Natural killer cell treated with Interleukin-12 subunit alpha and Interleukin-12 subunit beta and Interleukin-15 and Interleukin-18, amount 100 ng/mL, for 72 hours (primary cell): ENCODE measurements around the gene RPS6KA4. TPM values are rescaled to one million over a fixed set of nuclear protein-coding genes. Genes with fewer than 3 reads are reported as not detected.

Experiments used
- ATAC-seq, 2 donors: fragments of 150-1000 bp; cut with Tn5 transposase in 1 of 2; sonication (Bioruptor Pico), chemical (Tn5 transposase) in 1 of 2; 2 replicates each; pipeline ENCODE4 v1.10.0; 2021
- DNase-seq: peaks from one replicate; pipeline ENCODE4 v3.0.0; 2022; ENCODE audit warnings: low spot score
- H3K27ac Mint-ChIP-seq, 2 donors: 1 replicate in 1 of 2; 2 replicates in 1 of 2; pipeline ENCODE4 v1.8.0; 2022; ENCODE audit warnings: mixed read lengths in 2 of 2, mild to moderate bottlenecking in 1 of 2, moderate library complexity in 1 of 2
- H3K27me3 Mint-ChIP-seq, 2 donors: 1 replicate in 1 of 2; 2 replicates in 1 of 2; pipeline ENCODE4 v1.8.0; 2022; ENCODE audit warnings: mixed read lengths in 2 of 2
- H3K36me3 Mint-ChIP-seq: one replicate; pipeline ENCODE4 v1.8.0; 2022; ENCODE audit warnings: mixed read lengths
- H3K4me1 Mint-ChIP-seq, 2 donors: 1 replicate in 1 of 2; 2 replicates in 1 of 2; pipeline ENCODE4 v1.8.0; 2022; ENCODE audit warnings: low read depth in 2 of 2, mixed read lengths in 2 of 2, mild to moderate bottlenecking in 1 of 2
- H3K4me3 Mint-ChIP-seq: one replicate; pipeline ENCODE4 v1.8.0; 2022; ENCODE audit warnings: mixed read lengths
- H3K9me3 Mint-ChIP-seq: 2 replicates; pipeline ENCODE4 v1.8.0; 2022; ENCODE audit warnings: mixed read lengths
- total RNA-seq, 2 donors: library from RNA; stranded (reverse); gene quantifications; one replicate each; pipeline ENCODE4 v1.2.3, GENCODE V29; 2022

RPS6KA4 gene
- total RNA-seq, 2 donors from 2014 or later = 20.7 to 29.5 TPM

GRCh38 chr11:64385945-64386704, 27.2 kb downstream of the RPS6KA4 start:
- Mint-ChIP-seq H3K27me3 (peaks cover 0 to 9% of the 10 kb centered on the region in 2 donors), H3K4me1 (peaks cover 16 to 27% of the 10 kb centered on the region in 2 donors), H3K4me3 (no peak overlapping the region), H3K27ac (no peak overlapping the region), H3K9me3 (peaks cover 6% of the 10 kb centered on the region), H3K36me3 (peaks cover 9% of the 10 kb centered on the region)
- DNase-seq (no peak), ATAC-seq (peak in 1 of 2 donors; percentile 64)

- Mint-ChIP-seq H3K4me3 (no peak overlapping the region), H3K36me3 (peaks cover 9% of the 10 kb centered on the region), H3K27me3 (peaks cover 0 to 6% of the 10 kb centered on the region in 2 donors), H3K4me1 (peaks cover 21 to 27% of the 10 kb centered on the region in 2 donors), H3K9me3 (peaks cover 6% of the 10 kb centered on the region), H3K27ac (no peak overlapping the region)
- no peak for DNase-seq
- ATAC-seq = no peak
Measured at GRCh38 chr11:64387916-64388315, 29.0 kb downstream of the RPS6KA4 start.

GRCh38 chr11:64388894-64389293, 29.9 kb downstream of the RPS6KA4 start:
- Mint-ChIP-seq H3K27me3 (peaks cover 0 to 6% of the 10 kb centered on the region in 2 donors), H3K4me1 (peaks cover 21 to 27% of the 10 kb centered on the region in 2 donors), H3K4me3 (no peak overlapping the region), H3K36me3 (peaks cover 9% of the 10 kb centered on the region), H3K27ac (no peak overlapping the region), H3K9me3 (peaks cover 6% of the 10 kb centered on the region)
- ATAC-seq (no peak), DNase-seq (no peak)

GRCh38 chr11:64389851-64390250, 30.9 kb downstream of the RPS6KA4 start:
- DNase-seq (no peak), ATAC-seq (no peak)
- peaks cover 0 to 6% of the 10 kb centered on the region in 2 donors for H3K27me3 Mint-ChIP-seq
- peaks cover 6% of the 10 kb centered on the region for H3K9me3 Mint-ChIP-seq
- H3K4me3 Mint-ChIP-seq = no peak overlapping the region
- peak overlapping the region in 1 of 2 donors; percentile 65 for H3K27ac Mint-ChIP-seq
- H3K36me3 Mint-ChIP-seq = peaks cover 9% of the 10 kb centered on the region
- peaks cover 21 to 27% of the 10 kb centered on the region in 2 donors for H3K4me1 Mint-ChIP-seq

GRCh38 chr11:64390558-64390957, 31.6 kb downstream of the RPS6KA4 start:
- ATAC-seq (no peak), DNase-seq (no peak)
- Mint-ChIP-seq H3K4me3 (peak overlapping the region; percentile 36), H3K27ac (peak overlapping the region in 1 of 2 donors; percentile 65), H3K27me3 (peaks cover 0 to 6% of the 10 kb centered on the region in 2 donors), H3K36me3 (peaks cover 9% of the 10 kb centered on the region), H3K4me1 (peaks cover 21 to 26% of the 10 kb centered on the region in 2 donors), H3K9me3 (peaks cover 6% of the 10 kb centered on the region)

GRCh38 chr11:64391839-64392238, 32.9 kb downstream of the RPS6KA4 start:
- H3K27ac Mint-ChIP-seq = no peak overlapping the region
- H3K4me3 Mint-ChIP-seq = no peak overlapping the region
- ATAC-seq = no peak
- peaks cover 15 to 16% of the 10 kb centered on the region in 2 donors for H3K4me1 Mint-ChIP-seq
- no peak for DNase-seq
- peaks cover 9% of the 10 kb centered on the region for H3K36me3 Mint-ChIP-seq
- H3K9me3 Mint-ChIP-seq = peaks cover 6% of the 10 kb centered on the region
- peaks cover 0 to 6% of the 10 kb centered on the region in 2 donors for H3K27me3 Mint-ChIP-seq

GRCh38 chr11:64395545-64396078, 36.6 kb downstream of the RPS6KA4 start:
- peaks cover under 1% of the 10 kb centered on the region for H3K9me3 Mint-ChIP-seq
- no peak overlapping the region for H3K4me3 Mint-ChIP-seq
- no peak overlapping the region for H3K27ac Mint-ChIP-seq
- DNase-seq (no peak), ATAC-seq (no peak)
- H3K4me1 Mint-ChIP-seq = peaks cover 3 to 8% of the 10 kb centered on the region in 2 donors
- peaks cover 1% of the 10 kb centered on the region for H3K36me3 Mint-ChIP-seq
- no peaks in the 10 kb centered on the region for H3K27me3 Mint-ChIP-seq

GRCh38 chr11:64396079-64396591, 37.2 kb downstream of the RPS6KA4 start:
- H3K9me3 Mint-ChIP-seq = no peaks in the 10 kb centered on the region
- H3K27ac Mint-ChIP-seq = no peak overlapping the region
- ATAC-seq (no peak), DNase-seq (no peak)
- peaks cover 0 to 5% of the 10 kb centered on the region in 2 donors for H3K4me1 Mint-ChIP-seq
- H3K27me3 Mint-ChIP-seq = no peaks in the 10 kb centered on the region
- H3K4me3 Mint-ChIP-seq = no peak overlapping the region
- no peaks in the 10 kb centered on the region for H3K36me3 Mint-ChIP-seq

- Mint-ChIP-seq H3K4me1 (no peaks in the 10 kb centered on the region), H3K27me3 (peaks cover 5 to 12% of the 10 kb centered on the region in 2 donors), H3K36me3 (no peaks in the 10 kb centered on the region), H3K27ac (no peak overlapping the region), H3K4me3 (no peak overlapping the region), H3K9me3 (no peaks in the 10 kb centered on the region)
- DNase-seq (no peak), ATAC-seq (no peak)
Measured at GRCh38 chr11:64400102-64400501, 41.1 kb downstream of the RPS6KA4 start.

- no peak overlapping the region for H3K4me3 Mint-ChIP-seq
Measured at GRCh38 chr11:64400667-64401066, 41.7 kb downstream of the RPS6KA4 start.

GRCh38 chr11:64401775-64402174, 42.8 kb downstream of the RPS6KA4 start:
- Mint-ChIP-seq H3K4me1 (no peaks in the 10 kb centered on the region), H3K4me3 (no peak overlapping the region), H3K27ac (no peak overlapping the region), H3K9me3 (no peaks in the 10 kb centered on the region), H3K36me3 (no peaks in the 10 kb centered on the region), H3K27me3 (peaks cover 5 to 12% of the 10 kb centered on the region in 2 donors)
- no peak for DNase-seq
- ATAC-seq = no peak

More at GRCh38 chr11:64400667-64401066, 41.7 kb downstream of the RPS6KA4 start:
- no peak overlapping the region for H3K27ac Mint-ChIP-seq
- ATAC-seq (no peak), DNase-seq (no peak)
- no peaks in the 10 kb centered on the region for H3K36me3 Mint-ChIP-seq
- no peaks in the 10 kb centered on the region for H3K9me3 Mint-ChIP-seq
- H3K27me3 Mint-ChIP-seq = peaks cover 5 to 12% of the 10 kb centered on the region in 2 donors
- no peaks in the 10 kb centered on the region for H3K4me1 Mint-ChIP-seq

GRCh38 chr11:64403106-64403505, 44.1 kb downstream of the RPS6KA4 start:
- H3K27me3 Mint-ChIP-seq = peaks cover 5 to 12% of the 10 kb centered on the region in 2 donors
- H3K4me3 Mint-ChIP-seq = no peak overlapping the region
- H3K9me3 Mint-ChIP-seq = no peaks in the 10 kb centered on the region
- DNase-seq (no peak), ATAC-seq (no peak)
- H3K27ac Mint-ChIP-seq = no peak overlapping the region
- H3K4me1 Mint-ChIP-seq = no peaks in the 10 kb centered on the region
- H3K36me3 Mint-ChIP-seq = no peaks in the 10 kb centered on the region

- no peak overlapping the region for H3K27ac Mint-ChIP-seq
- peaks cover 8 to 19% of the 10 kb centered on the region in 2 donors for H3K27me3 Mint-ChIP-seq
- ATAC-seq = no peak
- no peaks in the 10 kb centered on the region for H3K4me1 Mint-ChIP-seq
- no peaks in the 10 kb centered on the region for H3K36me3 Mint-ChIP-seq
- H3K4me3 Mint-ChIP-seq = no peak overlapping the region
- DNase-seq = no peak
- H3K9me3 Mint-ChIP-seq = no peaks in the 10 kb centered on the region
Measured at GRCh38 chr11:64406221-64406946, 47.4 kb downstream of the RPS6KA4 start.

GRCh38 chr11:64407221-64407620, 48.3 kb downstream of the RPS6KA4 start:
- ATAC-seq (no peak), DNase-seq (no peak)
- H3K36me3 Mint-ChIP-seq = no peaks in the 10 kb centered on the region
- no peaks in the 10 kb centered on the region for H3K9me3 Mint-ChIP-seq
- H3K27me3 Mint-ChIP-seq = peaks cover 8 to 20% of the 10 kb centered on the region in 2 donors
- no peak overlapping the region for H3K4me3 Mint-ChIP-seq
- no peaks in the 10 kb centered on the region for H3K4me1 Mint-ChIP-seq
- no peak overlapping the region for H3K27ac Mint-ChIP-seq
